Kidney (tissue), 14 donors: ENCODE data around the gene WNT9B. TPM values are rescaled to one million over a fixed set of nuclear protein-coding genes. Genes with fewer than 3 reads are reported as not detected.

Source experiments
- DNase-seq, 5 donors: peaks; one replicate each; pipeline ENCODE4 v3.0.0-alpha.2; 2013 to 2020
- FAIRE-seq: peaks from 2 replicates; lab custom pipeline; 2012; peaks lifted over from hg19 to GRCh38; lab: Jason Lieb, UNC
- H3K27ac ChIP-seq, 2 donors: one replicate each; pipeline ENCODE4 v1.7.0; 2013; ENCODE audit warnings: low read depth in 2 of 2, low read length in 2 of 2, inconsistent platforms in 1 of 2
- H3K27me3 ChIP-seq: one replicate; pipeline ENCODE4 v1.7.1; 2013; ENCODE audit warnings: low read length, inconsistent platforms; ENCODE audit not compliant: control insufficient read depth, insufficient read depth
- H3K36me3 ChIP-seq, 3 donors: one replicate each; pipeline versions ENCODE4 v1.7.0 to v1.7.1; 2013; ENCODE audit warnings: low read length in 3 of 3, control low read depth in 1 of 3, inconsistent platforms in 1 of 3; ENCODE audit not compliant: insufficient read depth in 3 of 3, control insufficient read depth in 2 of 3
- H3K4me1 ChIP-seq, 3 donors: one replicate each; pipeline versions ENCODE4 v1.7.0 to v1.7.1; 2013; ENCODE audit warnings: low read length in 3 of 3, inconsistent platforms in 1 of 3, low read depth in 1 of 3; ENCODE audit not compliant: control insufficient read depth in 2 of 3, insufficient read depth in 2 of 3
- H3K4me3 ChIP-seq, 3 donors: one replicate each; pipeline versions ENCODE4 v1.7.0 to v1.8.1; 2013; ENCODE audit warnings: low read length in 3 of 3, control low read depth in 1 of 3, inconsistent platforms in 1 of 3
- H3K9ac ChIP-seq, 3 donors: one replicate each; pipeline versions ENCODE4 v1.7.0 to v1.7.1; 2013; ENCODE audit warnings: low read length in 3 of 3, control low read depth in 1 of 3, inconsistent platforms in 1 of 3
- H3K9me3 ChIP-seq, 3 donors: one replicate each; pipeline versions ENCODE4 v1.7.0 to v1.7.1; 2013; ENCODE audit warnings: low read length in 3 of 3, control low read depth in 1 of 3, inconsistent platforms in 1 of 3; ENCODE audit not compliant: control insufficient read depth in 2 of 3, insufficient read depth in 1 of 3
- intact Hi-C: fragments of 100-400 bp; cut with DNase I; formaldehyde crosslinking; loops from one replicate; pipeline ENCODE4 v1.11.1; 2022
- polyA plus RNA-seq: library from polyadenylated mRNA; stranded (reverse); fragments of 350-450 nt; fragmentation: Illumina TruSeq; extraction: RNeasy Lipid Tissue Mini Kit (QIAGEN cat#74804); gene quantifications from one replicate; pipeline ENCODE4 v1.2.3, GENCODE V29; 2014; ENCODE audit warnings: low read depth, low replicate concordance; ENCODE audit not compliant: insufficient read depth
- total RNA-seq: library from RNA; stranded (reverse); fragmentation: NEBNext Ultra II Directional; extraction: Animal tissue kit (Norgen Biotek cat#: 25700); gene quantifications from one replicate; pipeline ENCODE4 v1.2.1, GENCODE V29; 2021
- TF ChIP-seq, protein P1 (sequence below): IDR thresholded peaks from 3 replicates; pipeline ENCODE4 v1.5.1; 2012; ENCODE audit warnings: mild to moderate bottlenecking, moderate library complexity, borderline replicate concordance; ENCODE audit not compliant: insufficient read depth; ENCODE audit errors: extremely low read depth
- donor health status: control.
- donor health status: control.
- donor health status: control.
- donor health status: control.
- donor health status: control.
- donor health status: DM: yes; HTN: yes; CAD: no.
- donor health status: Normal renal cell carcinoma (clear cell type).

WNT9B gene
- total and polyA plus RNA-seq, 2 donors from 2014 or later, result 1.9 to 5.3 TPM

DNA sequence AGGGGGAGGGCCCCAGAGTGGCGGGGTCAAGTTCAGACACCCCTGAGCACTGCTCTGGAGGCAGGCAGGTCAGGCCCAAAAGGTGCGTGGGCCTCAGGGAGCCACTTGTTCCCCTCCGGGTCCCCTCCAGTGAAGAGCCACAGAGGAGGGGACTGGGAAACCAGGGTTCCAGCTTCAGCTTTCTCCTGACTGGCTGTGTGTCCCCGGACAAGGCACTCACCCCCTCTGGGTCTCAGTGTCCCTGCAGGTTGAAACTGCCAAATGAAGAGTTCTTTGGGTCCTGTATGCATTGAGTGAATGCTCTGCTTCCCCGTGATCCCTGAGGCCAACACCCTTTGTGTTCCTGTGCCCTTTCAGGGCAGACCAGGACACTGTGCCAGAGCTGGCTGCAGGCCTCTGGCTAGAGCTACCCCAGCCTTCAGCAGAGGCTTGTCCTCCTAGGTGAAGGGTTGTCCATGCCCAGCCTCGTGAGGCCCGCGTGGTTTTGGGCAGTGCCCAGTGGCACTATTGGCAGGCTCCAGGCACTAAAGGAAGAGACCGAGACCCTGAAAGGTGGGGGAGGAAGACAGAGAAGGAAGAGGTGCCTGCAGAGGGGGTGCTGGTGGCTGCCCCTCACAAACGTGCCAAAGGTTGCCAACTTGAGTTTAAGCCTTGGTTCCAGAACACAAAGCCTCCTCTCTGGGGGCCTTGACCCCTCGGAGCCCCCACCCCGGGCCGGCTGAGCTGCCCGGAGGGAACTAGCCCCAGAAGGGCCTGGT is 19.6 kb upstream of the WNT9B start:
- Histone ChIP-seq H3K36me3 (no peaks in the 10 kb centered on the region), H3K9ac (no peak overlapping the region), H3K4me1 (no peaks in the 10 kb centered on the region), H3K4me3 (no peak overlapping the region), H3K27ac (no peak overlapping the region), H3K27me3 (no peaks in the 10 kb centered on the region), H3K9me3 (no peaks in the 10 kb centered on the region)
- FAIRE-seq (no peak), DNase-seq (peak in 1 of 5 donors; percentile 42)
- intact Hi-C loops, result no loop called here
- TF ChIP-seq, protein P1, sequence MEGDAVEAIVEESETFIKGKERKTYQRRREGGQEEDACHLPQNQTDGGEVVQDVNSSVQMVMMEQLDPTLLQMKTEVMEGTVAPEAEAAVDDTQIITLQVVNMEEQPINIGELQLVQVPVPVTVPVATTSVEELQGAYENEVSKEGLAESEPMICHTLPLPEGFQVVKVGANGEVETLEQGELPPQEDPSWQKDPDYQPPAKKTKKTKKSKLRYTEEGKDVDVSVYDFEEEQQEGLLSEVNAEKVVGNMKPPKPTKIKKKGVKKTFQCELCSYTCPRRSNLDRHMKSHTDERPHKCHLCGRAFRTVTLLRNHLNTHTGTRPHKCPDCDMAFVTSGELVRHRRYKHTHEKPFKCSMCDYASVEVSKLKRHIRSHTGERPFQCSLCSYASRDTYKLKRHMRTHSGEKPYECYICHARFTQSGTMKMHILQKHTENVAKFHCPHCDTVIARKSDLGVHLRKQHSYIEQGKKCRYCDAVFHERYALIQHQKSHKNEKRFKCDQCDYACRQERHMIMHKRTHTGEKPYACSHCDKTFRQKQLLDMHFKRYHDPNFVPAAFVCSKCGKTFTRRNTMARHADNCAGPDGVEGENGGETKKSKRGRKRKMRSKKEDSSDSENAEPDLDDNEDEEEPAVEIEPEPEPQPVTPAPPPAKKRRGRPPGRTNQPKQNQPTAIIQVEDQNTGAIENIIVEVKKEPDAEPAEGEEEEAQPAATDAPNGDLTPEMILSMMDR, result no peak

DNA sequence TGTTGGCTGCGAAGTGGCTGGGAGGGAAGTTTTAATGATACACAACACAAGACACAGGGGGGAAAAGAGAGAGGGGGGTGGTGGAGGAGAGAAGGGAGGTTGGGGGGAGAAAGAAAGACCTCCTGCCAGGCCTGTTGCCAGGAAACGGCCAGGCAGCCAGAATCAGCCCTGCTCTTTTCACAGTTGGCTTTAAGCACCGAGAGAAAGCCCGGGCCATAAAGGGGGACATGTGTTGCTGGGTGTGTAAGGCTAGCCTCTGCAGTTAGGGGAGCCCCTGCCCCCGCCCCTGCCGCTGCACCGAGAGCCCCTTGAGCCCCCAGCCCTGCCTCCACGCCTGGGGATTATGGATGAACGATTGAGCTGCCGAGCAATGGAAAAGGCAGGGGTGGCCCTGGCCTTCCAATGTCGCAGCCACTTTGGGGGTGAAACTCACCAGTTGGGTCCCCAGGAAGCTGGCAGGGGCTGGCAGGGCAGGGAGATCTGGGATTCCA is 19.0 kb upstream of the WNT9B start:
- DNase-seq (no peak), FAIRE-seq (no peak)
- intact Hi-C loops, result no loop called here
- no peak overlapping the region for H3K9ac ChIP-seq
- no peak overlapping the region for H3K4me3 ChIP-seq
- TF ChIP-seq, protein P1, result no peak
- no peak overlapping the region for H3K27ac ChIP-seq
- no peaks in the 10 kb centered on the region for H3K9me3 ChIP-seq
- no peaks in the 10 kb centered on the region for H3K27me3 ChIP-seq
- H3K4me1 ChIP-seq, result no peaks in the 10 kb centered on the region
- H3K36me3 ChIP-seq, result no peaks in the 10 kb centered on the region

DNA sequence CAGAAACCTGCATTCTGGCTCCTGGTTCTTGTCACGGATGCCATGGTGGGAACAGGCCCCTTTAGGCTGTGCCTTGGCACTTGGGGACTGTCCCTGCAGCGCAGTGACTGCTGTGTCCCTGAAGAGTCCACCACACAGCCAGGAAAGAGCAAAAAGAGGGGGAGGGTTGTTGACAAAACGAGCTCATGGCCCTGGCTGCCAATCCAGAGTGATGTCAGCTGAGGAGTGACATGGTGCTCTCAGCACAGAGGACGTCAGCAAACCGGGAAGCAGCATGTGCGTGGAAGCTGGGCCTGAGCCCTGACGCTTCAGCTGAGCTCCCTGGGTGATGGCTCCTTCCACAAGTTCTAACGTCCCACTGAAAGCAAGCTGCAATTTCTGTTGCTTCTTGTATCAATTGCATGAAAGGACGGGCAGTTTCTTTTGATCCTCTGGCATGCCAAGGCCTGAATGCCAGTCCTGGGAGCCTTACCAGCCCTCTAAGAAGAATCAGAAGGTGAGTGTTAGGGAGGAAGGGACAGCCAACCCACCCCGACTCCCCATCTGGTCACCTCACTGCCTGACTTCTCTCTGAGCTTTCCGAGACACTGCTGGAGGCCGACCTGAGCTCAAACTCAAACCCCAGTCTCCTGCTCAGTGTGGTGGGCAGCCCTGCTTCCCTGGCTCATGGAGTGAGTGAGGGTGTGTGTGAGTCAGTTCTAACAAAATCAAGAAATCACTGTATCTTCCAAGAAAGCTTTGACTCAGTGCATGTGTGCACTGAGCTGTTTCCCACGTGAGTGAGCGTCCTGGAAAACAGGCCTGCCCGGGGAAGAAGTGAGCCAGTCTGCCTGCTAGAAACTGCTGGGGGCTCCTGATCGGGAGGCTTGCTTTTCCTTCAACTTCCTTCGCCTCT is 18.2 kb upstream of the WNT9B start:
- FAIRE-seq (no peak), DNase-seq (no peak)
- H3K27me3 ChIP-seq, result no peaks in the 10 kb centered on the region
- TF ChIP-seq, protein P1, result no peak
- H3K4me3 ChIP-seq, result no peak overlapping the region
- H3K27ac ChIP-seq, result no peak overlapping the region
- H3K9me3 ChIP-seq, result no peaks in the 10 kb centered on the region
- intact Hi-C loops, result no loop called here
- H3K9ac ChIP-seq, result no peak overlapping the region
- no peaks in the 10 kb centered on the region for H3K36me3 ChIP-seq
- H3K4me1 ChIP-seq, result no peaks in the 10 kb centered on the region
